Heart left ventricle (tissue), 13 donors: ENCODE measurements around the gene PTRH2.

Experiments
- POLR2A ChIP-seq, 2 donors: fragments of 450-650 bp; IDR thresholded peaks; one replicate each; pipeline ENCODE4 v1.6.1; 2017; ENCODE audit warnings: antibody characterized with exemption in 2 of 2, mild to moderate bottlenecking in 2 of 2, moderate library complexity in 2 of 2
- TF ChIP-seq, protein P1 (sequence below), 12 donors: fragments of 200-600 bp; sonication (generic) in 4 of 12; IDR thresholded peaks; one replicate each; pipeline versions ENCODE4 v1.5.0 to v1.8.0; 2018 to 2022; ENCODE audit warnings: antibody characterized with exemption in 12 of 12, mild to moderate bottlenecking in 5 of 12
- donor health status: ischemic (EF 13 %, LVEDD 7.1; RV severe dilation, severe dysfunction).
- donor health status: DM: no; HTN: yes; CAD: no.
- donor health status: DM: no; HTN: no; CAD: no.
- donor health status: ischemic (EF 25% LVEDD 6.9; RV normal size, moderate dysfunction).
- donor health status: ischemic (EF 25% LVEDD 5.7; RV mildly dilated, moderate dysfunction).
- donor health status: ischemic (EF 35%, LVEDD 5.7; RV mildly dilated, moderate dysfunction).
- donor health status: nonischemic (EF 11% LVEDD 7.7; RV severe dilation, severe dysfunction).
- donor health status: DM: yes; HTN: yes; CAD: no.
- donor health status: PGD.
- donor health status: ischemic (EF 29% LVEDD 5.4; RV normal size, mild dysfunction).
- donor health status: nonischemic (EF 23%, LVEDD 6.1; RV moderate dilation, normal function).

DNA sequence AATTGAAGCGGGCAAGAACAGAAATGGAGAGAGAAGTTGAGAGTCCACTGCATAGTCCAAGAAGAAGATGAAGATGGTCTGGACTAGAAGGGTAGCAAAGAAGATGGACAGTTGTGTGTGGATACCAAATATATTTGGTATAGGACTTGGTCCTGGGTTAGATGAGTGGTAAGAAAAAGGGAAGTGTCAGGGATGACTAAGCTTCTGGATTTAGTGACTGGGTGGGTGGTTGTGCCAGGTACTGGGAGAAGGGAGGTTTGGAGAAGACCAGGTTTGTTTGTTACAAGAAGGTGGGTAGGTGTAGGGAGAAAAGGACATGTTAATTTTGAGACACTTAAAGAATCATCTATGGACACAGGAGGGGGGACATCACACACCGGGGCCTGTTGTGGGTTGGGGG, 5.6 kb upstream of the PTRH2 start:
- TF ChIP-seq, protein P1, sequence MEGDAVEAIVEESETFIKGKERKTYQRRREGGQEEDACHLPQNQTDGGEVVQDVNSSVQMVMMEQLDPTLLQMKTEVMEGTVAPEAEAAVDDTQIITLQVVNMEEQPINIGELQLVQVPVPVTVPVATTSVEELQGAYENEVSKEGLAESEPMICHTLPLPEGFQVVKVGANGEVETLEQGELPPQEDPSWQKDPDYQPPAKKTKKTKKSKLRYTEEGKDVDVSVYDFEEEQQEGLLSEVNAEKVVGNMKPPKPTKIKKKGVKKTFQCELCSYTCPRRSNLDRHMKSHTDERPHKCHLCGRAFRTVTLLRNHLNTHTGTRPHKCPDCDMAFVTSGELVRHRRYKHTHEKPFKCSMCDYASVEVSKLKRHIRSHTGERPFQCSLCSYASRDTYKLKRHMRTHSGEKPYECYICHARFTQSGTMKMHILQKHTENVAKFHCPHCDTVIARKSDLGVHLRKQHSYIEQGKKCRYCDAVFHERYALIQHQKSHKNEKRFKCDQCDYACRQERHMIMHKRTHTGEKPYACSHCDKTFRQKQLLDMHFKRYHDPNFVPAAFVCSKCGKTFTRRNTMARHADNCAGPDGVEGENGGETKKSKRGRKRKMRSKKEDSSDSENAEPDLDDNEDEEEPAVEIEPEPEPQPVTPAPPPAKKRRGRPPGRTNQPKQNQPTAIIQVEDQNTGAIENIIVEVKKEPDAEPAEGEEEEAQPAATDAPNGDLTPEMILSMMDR (IDR thresholded peaks at IDR 0.05): no peak
- no peak for TF ChIP-seq POLR2A (IDR thresholded peaks at IDR 0.05)
